ENCODE measurements around the gene MMP3.

DNA sequence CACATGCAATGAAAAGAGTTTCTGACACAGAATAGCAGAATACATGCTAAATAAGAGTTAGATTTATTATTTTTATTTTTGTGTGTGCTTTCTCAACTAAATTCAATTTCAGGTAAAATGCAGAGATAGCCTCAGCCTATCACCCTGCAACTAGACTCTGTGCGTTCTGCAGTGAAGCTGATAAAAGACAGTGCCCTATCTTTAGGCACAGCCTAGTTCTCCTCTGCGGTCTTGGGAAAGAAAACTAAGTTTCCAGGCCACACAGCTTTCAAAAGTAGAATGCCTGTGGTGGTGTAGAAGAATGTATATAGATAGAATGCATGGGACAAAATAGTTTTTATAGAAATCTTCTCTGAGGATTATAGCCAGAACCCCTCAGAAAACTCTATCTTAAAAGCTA, 33.4 kb downstream of the MMP3 start:
- TF ChIP-seq SP1 (IDR thresholded peaks at IDR 0.05) (no peak), HNF4A (conservative IDR thresholded peaks at IDR 0.05) (no peak), FOXA2 (IDR thresholded peaks at IDR 0.05) (no peak), JUND (IDR thresholded peaks at IDR 0.05) (no peak)
- TF ChIP-seq, protein P1, sequence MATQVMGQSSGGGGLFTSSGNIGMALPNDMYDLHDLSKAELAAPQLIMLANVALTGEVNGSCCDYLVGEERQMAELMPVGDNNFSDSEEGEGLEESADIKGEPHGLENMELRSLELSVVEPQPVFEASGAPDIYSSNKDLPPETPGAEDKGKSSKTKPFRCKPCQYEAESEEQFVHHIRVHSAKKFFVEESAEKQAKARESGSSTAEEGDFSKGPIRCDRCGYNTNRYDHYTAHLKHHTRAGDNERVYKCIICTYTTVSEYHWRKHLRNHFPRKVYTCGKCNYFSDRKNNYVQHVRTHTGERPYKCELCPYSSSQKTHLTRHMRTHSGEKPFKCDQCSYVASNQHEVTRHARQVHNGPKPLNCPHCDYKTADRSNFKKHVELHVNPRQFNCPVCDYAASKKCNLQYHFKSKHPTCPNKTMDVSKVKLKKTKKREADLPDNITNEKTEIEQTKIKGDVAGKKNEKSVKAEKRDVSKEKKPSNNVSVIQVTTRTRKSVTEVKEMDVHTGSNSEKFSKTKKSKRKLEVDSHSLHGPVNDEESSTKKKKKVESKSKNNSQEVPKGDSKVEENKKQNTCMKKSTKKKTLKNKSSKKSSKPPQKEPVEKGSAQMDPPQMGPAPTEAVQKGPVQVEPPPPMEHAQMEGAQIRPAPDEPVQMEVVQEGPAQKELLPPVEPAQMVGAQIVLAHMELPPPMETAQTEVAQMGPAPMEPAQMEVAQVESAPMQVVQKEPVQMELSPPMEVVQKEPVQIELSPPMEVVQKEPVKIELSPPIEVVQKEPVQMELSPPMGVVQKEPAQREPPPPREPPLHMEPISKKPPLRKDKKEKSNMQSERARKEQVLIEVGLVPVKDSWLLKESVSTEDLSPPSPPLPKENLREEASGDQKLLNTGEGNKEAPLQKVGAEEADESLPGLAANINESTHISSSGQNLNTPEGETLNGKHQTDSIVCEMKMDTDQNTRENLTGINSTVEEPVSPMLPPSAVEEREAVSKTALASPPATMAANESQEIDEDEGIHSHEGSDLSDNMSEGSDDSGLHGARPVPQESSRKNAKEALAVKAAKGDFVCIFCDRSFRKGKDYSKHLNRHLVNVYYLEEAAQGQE (IDR thresholded peaks at IDR 0.05): no peak
- TF ChIP-seq, protein P2, sequence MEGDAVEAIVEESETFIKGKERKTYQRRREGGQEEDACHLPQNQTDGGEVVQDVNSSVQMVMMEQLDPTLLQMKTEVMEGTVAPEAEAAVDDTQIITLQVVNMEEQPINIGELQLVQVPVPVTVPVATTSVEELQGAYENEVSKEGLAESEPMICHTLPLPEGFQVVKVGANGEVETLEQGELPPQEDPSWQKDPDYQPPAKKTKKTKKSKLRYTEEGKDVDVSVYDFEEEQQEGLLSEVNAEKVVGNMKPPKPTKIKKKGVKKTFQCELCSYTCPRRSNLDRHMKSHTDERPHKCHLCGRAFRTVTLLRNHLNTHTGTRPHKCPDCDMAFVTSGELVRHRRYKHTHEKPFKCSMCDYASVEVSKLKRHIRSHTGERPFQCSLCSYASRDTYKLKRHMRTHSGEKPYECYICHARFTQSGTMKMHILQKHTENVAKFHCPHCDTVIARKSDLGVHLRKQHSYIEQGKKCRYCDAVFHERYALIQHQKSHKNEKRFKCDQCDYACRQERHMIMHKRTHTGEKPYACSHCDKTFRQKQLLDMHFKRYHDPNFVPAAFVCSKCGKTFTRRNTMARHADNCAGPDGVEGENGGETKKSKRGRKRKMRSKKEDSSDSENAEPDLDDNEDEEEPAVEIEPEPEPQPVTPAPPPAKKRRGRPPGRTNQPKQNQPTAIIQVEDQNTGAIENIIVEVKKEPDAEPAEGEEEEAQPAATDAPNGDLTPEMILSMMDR (IDR thresholded peaks at IDR 0.05; ENCODE audit: low read depth, low read length, missing input control): no peak
- TF ChIP-seq, protein P3, sequence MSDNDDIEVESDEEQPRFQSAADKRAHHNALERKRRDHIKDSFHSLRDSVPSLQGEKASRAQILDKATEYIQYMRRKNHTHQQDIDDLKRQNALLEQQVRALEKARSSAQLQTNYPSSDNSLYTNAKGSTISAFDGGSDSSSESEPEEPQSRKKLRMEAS (IDR thresholded peaks at IDR 0.05): no peak
- TF ChIP-seq, protein P4, sequence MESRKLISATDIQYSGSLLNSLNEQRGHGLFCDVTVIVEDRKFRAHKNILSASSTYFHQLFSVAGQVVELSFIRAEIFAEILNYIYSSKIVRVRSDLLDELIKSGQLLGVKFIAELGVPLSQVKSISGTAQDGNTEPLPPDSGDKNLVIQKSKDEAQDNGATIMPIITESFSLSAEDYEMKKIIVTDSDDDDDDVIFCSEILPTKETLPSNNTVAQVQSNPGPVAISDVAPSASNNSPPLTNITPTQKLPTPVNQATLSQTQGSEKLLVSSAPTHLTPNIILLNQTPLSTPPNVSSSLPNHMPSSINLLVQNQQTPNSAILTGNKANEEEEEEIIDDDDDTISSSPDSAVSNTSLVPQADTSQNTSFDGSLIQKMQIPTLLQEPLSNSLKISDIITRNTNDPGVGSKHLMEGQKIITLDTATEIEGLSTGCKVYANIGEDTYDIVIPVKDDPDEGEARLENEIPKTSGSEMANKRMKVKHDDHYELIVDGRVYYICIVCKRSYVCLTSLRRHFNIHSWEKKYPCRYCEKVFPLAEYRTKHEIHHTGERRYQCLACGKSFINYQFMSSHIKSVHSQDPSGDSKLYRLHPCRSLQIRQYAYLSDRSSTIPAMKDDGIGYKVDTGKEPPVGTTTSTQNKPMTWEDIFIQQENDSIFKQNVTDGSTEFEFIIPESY (IDR thresholded peaks at IDR 0.05): no peak
- TF ChIP-seq, protein P5, sequence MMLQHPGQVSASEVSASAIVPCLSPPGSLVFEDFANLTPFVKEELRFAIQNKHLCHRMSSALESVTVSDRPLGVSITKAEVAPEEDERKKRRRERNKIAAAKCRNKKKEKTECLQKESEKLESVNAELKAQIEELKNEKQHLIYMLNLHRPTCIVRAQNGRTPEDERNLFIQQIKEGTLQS (IDR thresholded peaks at IDR 0.05): no peak

All from liver (tissue), 3 donors.